Thoracic aorta (tissue), 2 donors: ENCODE results near the gene FIBCD1. TPM values are rescaled to one million over a fixed set of nuclear protein-coding genes. Genes with fewer than 3 reads are reported as not detected.

Experiments used
- ATAC-seq: fragments of 150-250 bp; one replicate; pipeline ENCODE4 v1.8.0; 2017; ENCODE audit warnings: low read depth; ENCODE audit not compliant: insufficient number of reproducible peaks, low FRiP score
- DNase-seq: peaks from one replicate; pipeline ENCODE4 v3.0.0-alpha.2; 2020; ENCODE audit warnings: low spot score
- H3K27ac ChIP-seq, 2 donors: fragments of 200-600 bp; sonication (generic); 1 replicate in 1 of 2; 2 replicates in 1 of 2; pipeline ENCODE4 v1.5.1; 2016; ENCODE audit warnings: mild to moderate bottlenecking in 2 of 2, moderate library complexity in 2 of 2
- H3K27me3 ChIP-seq: fragments of 200-600 bp; sonication (generic); replicated peaks from 2 replicates; pipeline ENCODE4 v1.6.0; 2016; ENCODE audit warnings: mild to moderate bottlenecking; ENCODE audit not compliant: insufficient read depth
- H3K36me3 ChIP-seq: fragments of 200-600 bp; sonication (generic); one replicate; pipeline ENCODE4 v1.5.1; 2016
- H3K4me1 ChIP-seq, 2 donors: fragments of 200-600 bp; sonication (generic); 1 replicate in 1 of 2; 2 replicates in 1 of 2; pipeline versions ENCODE4 v1.5.1 to v1.6.0; 2016; ENCODE audit warnings: low read depth in 2 of 2, mild to moderate bottlenecking in 1 of 2; ENCODE audit not compliant: control insufficient read depth in 1 of 2
- H3K4me3 ChIP-seq: fragments of 200-600 bp; sonication (generic); 2 replicates; pipeline ENCODE4 v1.5.1; 2016; ENCODE audit warnings: mild to moderate bottlenecking
- H3K9me3 ChIP-seq: fragments of 200-600 bp; sonication (generic); 2 replicates; pipeline ENCODE4 v1.5.1; 2016
- total RNA-seq, 2 donors: library from RNA; depleted of rRNA; stranded (reverse); fragments of >200 nt; gene quantifications; one replicate each; pipeline versions ENCODE4 v1.1.0 to v1.2.3, GENCODE V29; 2016
- TF ChIP-seq, protein P1 (sequence below): fragments of 200-600 bp; sonication (generic); IDR thresholded peaks from one replicate; pipeline ENCODE4 v1.5.1; 2019; ENCODE audit warnings: antibody characterized with exemption

Gene FIBCD1
- total RNA-seq, 2 donors from 2014 or later: not detected

DNA sequence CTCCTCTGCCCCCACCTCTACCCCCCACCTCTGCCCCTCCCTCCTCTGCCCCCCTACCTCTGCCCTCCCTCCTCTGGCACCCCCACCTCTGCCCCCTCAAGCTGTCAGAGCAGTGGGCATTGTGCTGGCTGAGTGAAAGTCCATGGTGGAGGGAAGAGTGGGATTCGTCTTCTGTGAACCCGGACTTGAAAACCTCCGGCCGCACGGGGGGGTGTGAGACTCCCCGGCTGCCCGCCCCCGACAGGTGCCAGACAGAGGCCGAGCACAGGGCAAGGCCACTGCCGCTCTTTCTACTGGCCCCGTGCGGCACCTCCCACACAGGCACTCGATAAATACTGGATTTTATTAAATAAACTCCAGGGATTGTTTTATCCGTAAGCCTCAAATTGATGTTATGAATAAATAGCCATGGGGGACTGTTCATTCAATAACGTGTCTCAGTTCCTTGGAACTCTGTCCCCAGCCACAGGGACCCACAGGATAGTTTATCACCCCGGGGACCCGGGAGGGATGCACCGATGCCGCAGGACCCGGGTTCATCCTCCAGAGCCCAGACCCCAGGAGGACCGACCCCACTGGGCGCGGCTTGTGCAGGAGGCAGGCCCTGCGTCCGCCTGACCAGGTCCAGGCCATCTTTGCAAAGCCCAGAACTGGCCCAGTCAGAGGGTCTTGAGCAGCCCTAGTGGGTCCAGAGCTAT, 39.8 kb downstream of the FIBCD1 start:
- Histone ChIP-seq H3K36me3 (no peaks in the 10 kb centered on the region), H3K27me3 (peaks cover 8% of the 10 kb centered on the region), H3K9me3 (no peaks in the 10 kb centered on the region), H3K27ac (no peak overlapping the region), H3K4me3 (no peak overlapping the region), H3K4me1 (peaks cover 3 to 15% of the 10 kb centered on the region in 2 donors)
- TF ChIP-seq, protein P1, sequence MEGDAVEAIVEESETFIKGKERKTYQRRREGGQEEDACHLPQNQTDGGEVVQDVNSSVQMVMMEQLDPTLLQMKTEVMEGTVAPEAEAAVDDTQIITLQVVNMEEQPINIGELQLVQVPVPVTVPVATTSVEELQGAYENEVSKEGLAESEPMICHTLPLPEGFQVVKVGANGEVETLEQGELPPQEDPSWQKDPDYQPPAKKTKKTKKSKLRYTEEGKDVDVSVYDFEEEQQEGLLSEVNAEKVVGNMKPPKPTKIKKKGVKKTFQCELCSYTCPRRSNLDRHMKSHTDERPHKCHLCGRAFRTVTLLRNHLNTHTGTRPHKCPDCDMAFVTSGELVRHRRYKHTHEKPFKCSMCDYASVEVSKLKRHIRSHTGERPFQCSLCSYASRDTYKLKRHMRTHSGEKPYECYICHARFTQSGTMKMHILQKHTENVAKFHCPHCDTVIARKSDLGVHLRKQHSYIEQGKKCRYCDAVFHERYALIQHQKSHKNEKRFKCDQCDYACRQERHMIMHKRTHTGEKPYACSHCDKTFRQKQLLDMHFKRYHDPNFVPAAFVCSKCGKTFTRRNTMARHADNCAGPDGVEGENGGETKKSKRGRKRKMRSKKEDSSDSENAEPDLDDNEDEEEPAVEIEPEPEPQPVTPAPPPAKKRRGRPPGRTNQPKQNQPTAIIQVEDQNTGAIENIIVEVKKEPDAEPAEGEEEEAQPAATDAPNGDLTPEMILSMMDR: no peak
- DNase-seq: no peak
- ATAC-seq: no peak

DNA sequence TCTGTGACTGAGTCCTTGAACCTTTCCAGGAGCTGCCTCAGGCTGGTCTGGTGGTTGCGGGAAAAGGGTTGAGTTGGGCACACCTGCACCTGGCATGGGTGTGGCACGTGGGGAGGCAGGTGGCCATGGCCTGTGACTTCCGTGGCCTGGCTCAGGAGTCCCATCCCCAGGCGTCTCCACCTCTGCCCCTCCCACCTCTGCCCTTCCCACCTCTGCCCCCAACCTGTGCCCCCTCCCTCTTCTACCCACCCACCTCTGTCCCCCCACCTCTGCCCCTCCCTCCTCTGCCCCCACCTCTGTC, 40.5 kb downstream of the FIBCD1 start:
- ATAC-seq (no peak), DNase-seq (no peak)
- H3K27ac ChIP-seq: no peak overlapping the region
- H3K4me3 ChIP-seq: no peak overlapping the region
- no peaks in the 10 kb centered on the region for H3K36me3 ChIP-seq
- no peaks in the 10 kb centered on the region for H3K9me3 ChIP-seq
- H3K27me3 ChIP-seq: peaks cover 8% of the 10 kb centered on the region
- peaks cover 3 to 18% of the 10 kb centered on the region in 2 donors for H3K4me1 ChIP-seq
- TF ChIP-seq, protein P1: no peak

DNA sequence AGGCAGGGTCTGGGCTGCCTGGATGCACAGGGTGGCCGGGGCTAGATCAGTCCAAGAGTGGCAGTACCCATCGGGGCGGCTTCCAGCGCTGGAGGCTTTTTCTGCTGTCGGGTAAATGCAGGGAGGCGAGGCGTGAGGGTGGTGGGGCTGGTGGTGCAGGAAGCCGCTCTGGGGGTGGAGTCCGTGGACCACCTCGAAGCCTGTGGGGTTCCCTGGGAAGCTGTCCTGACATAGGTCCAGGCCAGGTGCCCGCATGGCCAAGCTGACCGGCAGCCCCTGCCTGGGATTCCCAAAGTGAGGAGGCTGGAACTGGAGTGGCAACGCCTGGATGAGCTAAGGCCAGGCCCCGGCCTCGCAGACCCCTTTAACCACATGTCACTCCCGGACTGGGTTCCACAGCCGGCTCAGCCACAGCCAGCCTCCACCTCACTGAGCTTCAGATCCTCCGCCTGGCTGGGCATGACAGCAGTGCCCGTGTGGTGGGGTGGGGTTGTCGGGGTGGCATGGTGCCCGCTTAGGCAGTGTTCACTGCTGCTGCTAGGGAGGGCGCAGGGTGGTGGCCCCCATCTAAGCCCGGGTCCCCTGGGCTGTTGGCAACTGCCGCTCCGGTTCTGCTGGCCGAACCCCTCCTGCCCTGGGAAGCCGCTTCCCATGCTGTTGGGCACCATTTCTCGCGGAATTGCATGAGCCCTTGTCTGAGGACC, 41.0 kb downstream of the FIBCD1 start:
- H3K9me3 ChIP-seq: no peaks in the 10 kb centered on the region

DNA sequence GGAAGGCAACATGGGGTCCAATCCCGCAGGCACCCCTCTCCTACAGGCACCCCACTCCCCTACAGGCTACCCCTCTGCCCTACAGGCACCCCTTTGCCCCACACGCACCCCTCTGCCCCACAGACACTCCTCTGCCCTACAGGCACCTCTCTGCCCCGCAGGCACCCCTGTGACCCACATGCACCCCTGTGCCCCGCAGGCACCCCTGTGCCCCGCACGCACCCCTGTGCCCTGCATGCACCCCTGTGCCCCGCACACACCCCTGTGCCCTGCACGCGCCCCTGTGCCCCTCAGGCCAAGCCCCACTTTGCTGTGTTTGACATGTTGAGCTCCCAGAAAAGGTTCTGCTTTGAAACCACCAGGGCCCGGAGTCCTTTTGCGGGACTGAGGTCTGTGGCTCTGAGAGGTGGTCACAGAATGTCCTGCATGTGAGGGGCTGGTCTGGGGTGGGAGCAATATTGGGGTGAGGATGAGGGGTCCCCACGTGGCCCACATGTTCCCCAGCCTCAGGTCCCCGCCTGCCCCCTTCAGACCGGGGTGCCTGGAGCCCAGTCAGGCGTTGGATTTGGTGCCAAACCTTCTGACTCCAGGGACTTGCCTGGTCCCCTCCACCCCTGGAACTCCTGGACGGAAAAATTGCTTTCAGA, 41.8 kb downstream of the FIBCD1 start:
- no peak overlapping the region for H3K27ac ChIP-seq
- peaks cover 3 to 18% of the 10 kb centered on the region in 2 donors for H3K4me1 ChIP-seq
- H3K36me3 ChIP-seq: peaks cover 8% of the 10 kb centered on the region
- no peak overlapping the region for H3K4me3 ChIP-seq
- no peaks in the 10 kb centered on the region for H3K9me3 ChIP-seq
- ATAC-seq: no peak
- DNase-seq: no peak
- TF ChIP-seq, protein P1: no peak
- no peaks in the 10 kb centered on the region for H3K27me3 ChIP-seq

More for the DNA sequence above, 41.0 kb downstream of the FIBCD1 start:
- ATAC-seq: no peak
- no peak for DNase-seq
- TF ChIP-seq, protein P1: no peak
- Histone ChIP-seq H3K27me3 (peaks cover 6% of the 10 kb centered on the region), H3K27ac (no peak overlapping the region), H3K4me1 (peaks cover 3 to 18% of the 10 kb centered on the region in 2 donors), H3K36me3 (no peaks in the 10 kb centered on the region), H3K4me3 (no peak overlapping the region)
